SH-SY5Y (cell line): ENCODE measurements around the gene PLAC1.

Source experiments
- GATA2 ChIP-seq: IDR thresholded peaks from 2 replicates; pipeline ENCODE4 v1.6.1; 2011; ENCODE audit warnings: mild to moderate bottlenecking, low read depth, low read length
- GATA3 ChIP-seq: IDR thresholded peaks from 2 replicates; pipeline ENCODE4 v1.6.1; 2011; ENCODE audit warnings: low read depth, mild to moderate bottlenecking, low read length, moderate library complexity

PLAC1 gene

GRCh38 chrX:134566506-134566905 lies 91.8 kb downstream of the PLAC1 start:
- TF ChIP-seq GATA2 (no peak), GATA3 (no peak)

GRCh38 chrX:134562002-134562401 lies 96.3 kb downstream of the PLAC1 start:
- no peak for TF ChIP-seq GATA3
- TF ChIP-seq GATA2, result no peak

- TF ChIP-seq GATA3 (no peak), GATA2 (no peak)
These were observed 100.1 kb downstream of the PLAC1 start for GRCh38 chrX:134558133-134558532.

GRCh38 chrX:134554291-134554690 lies 104.0 kb downstream of the PLAC1 start:
- no peak for TF ChIP-seq GATA3
- no peak for TF ChIP-seq GATA2

- TF ChIP-seq GATA2 (no peak), GATA3 (no peak)
These were observed 105.9 kb downstream of the PLAC1 start for GRCh38 chrX:134552351-134552750.

DNA sequence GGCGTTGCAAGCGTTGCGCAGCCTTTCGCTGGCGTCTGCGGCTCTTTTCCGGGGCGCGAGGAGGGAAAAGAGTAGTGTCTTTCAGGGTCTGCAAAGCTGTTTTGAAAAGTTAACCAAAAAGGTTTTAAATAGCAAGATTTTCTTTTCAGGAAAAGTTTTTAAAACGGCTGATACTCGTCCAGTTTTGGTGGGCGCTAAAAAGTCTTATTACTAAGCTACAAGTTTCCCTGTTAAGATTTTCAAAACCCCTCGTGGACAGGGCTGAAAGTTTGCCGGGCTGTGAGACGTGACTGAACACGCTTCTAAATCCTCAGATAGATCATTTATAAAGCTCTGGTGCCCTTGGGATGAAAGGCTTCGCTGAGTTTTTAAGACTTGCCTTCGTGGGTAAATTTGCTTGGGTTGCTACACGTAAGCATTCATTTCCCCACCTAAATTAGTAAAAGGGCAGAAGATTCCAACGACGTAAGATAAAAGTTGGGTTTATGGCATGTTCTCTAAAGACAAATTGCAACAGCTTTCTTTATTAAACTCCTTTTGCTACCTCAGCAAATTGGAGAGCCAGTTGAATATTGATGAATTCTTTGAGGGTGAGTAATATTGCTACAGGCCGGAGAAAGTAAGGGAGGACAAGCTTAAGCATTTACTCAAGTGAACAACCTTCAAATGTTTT lies 106.8 kb downstream of the PLAC1 start:
- no peak for TF ChIP-seq GATA3
- no peak for TF ChIP-seq GATA2

- TF ChIP-seq GATA2 (no peak), GATA3 (no peak)
These were observed 109.7 kb downstream of the PLAC1 start for GRCh38 chrX:134548257-134549201.

- TF ChIP-seq GATA3, result no peak
- TF ChIP-seq GATA2, result no peak
These were observed 111.1 kb downstream of the PLAC1 start for GRCh38 chrX:134547047-134547679.

DNA sequence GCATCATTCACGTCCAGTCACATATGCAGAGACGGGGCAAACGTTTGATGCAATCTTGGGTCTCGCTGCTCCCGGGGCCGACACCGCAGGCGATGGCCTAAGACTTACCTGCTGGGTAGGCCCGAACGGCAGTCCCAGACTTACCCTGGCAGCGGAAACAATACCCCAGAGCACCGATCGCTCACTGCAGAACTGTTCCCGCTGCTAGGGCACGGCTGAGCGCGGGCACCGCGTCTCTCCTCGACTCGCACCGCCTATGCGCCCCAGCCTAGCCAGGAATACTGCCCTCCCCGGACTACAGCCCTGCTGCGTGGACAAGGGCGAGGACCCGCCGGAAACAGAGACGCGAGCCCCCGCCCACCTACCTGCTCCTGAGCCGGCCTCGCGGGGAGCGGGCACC lies 112.1 kb downstream of the PLAC1 start:
- TF ChIP-seq GATA2, result no peak
- TF ChIP-seq GATA3, result no peak

DNA sequence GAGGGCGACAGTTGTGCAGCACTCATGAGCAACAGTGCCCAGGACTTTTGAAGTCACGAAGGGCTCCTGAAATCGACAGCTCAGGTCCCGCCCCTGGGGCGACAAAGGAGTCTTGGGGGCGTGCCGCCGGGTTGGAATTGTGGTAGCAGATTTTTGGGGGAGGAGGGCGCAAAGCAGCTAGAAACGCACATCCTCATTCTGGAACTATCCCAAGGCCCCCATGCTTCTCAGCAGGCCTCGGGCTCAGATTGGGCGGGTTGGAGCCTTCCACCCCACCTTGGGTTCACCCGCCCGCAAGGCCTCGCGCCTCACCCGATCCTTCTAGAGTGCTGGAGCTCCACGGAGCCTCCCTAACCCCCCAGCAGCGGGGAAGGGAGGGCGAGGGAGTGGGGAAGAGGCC lies 112.8 kb downstream of the PLAC1 start:
- no peak for TF ChIP-seq GATA2
- TF ChIP-seq GATA3, result no peak

- TF ChIP-seq GATA2, result no peak
- no peak for TF ChIP-seq GATA3
These were observed 113.6 kb downstream of the PLAC1 start for GRCh38 chrX:134544513-134545151.

DNA sequence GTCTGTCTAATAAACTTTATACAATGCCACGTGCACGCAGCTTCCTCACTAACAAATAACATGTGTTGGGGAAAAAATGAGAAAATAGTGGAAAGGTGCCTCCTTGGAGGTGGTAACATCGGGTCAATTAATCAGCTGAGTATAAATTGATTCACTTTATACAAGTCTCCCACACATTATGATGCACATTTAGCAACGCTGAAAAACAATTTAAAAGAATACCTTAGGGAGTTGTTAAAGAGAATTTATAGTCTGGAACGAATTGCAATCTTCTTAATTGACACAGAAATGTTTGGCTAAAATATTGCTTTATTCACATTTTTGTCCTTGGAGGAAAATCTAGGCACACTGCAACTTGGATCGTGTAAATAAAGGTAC lies 114.1 kb downstream of the PLAC1 start:
- TF ChIP-seq GATA2 (no peak), GATA3 (no peak)

DNA sequence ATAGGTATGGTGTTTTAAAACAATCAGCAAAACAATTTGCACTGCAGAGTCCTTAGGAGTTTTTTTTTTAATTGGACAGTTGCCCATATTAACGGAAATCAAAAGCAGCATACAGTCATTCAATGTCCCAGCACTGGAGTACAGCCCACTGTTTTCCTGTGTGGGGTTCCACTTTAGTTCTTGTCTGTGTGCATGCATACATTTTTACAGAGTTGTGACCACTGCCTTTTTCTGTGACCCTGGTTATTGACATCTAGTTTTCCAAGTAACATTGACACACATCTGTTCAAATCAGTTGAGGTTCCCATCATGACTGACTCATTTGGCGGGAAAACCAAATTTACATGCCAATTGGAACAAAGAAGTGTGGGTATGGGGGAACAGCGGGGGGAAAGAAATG lies 115.0 kb downstream of the PLAC1 start:
- TF ChIP-seq GATA2, result no peak
- no peak for TF ChIP-seq GATA3

DNA sequence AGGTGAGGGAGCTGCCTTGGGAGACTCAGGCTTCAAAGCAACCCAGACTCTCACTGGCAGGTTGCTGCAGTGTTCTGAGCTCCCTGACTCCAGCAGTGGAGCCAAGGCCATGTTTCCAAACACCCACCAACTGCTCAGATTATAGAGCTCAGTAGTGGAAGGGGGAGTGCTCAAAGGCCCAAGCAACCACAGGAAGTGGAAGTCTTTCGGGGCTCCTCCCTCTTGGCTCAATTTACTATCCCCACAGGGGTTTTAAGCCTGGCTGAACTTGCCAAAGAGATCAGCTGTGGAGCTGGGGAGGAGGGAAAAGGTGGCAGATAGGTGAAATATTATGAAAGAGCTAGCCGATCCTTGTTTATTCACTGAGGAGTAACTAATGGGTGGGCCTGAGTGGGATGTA lies 115.8 kb downstream of the PLAC1 start:
- TF ChIP-seq GATA2 (no peak), GATA3 (no peak)
